Thyroid gland (tissue), 4 donors: Measurements from ENCODE around the gene HLCS. TPM values are rescaled to one million over a fixed set of nuclear protein-coding genes. Genes with fewer than 3 reads are reported as not detected.

Source experiments
- DNase-seq, 2 donors: peaks; one replicate each; pipeline ENCODE4 v3.0.0-alpha.2; 2019
- H3K27ac ChIP-seq, 3 donors: fragments of 200-600 bp; sonication (generic); 1 replicate in 2 of 3; 2 replicates in 1 of 3; pipeline ENCODE4 v1.5.1; 2016 to 2019; ENCODE audit warnings: mild to moderate bottlenecking in 1 of 3, moderate library complexity in 1 of 3
- H3K27me3 ChIP-seq: fragments of 200-600 bp; sonication (generic); one replicate; pipeline ENCODE4 v1.5.1; 2019
- H3K36me3 ChIP-seq, 2 donors: fragments of 200-600 bp; sonication (generic); one replicate each; pipeline ENCODE4 v1.5.1; 2016 to 2019
- H3K4me1 ChIP-seq, 2 donors: fragments of 200-600 bp; sonication (generic); one replicate each; pipeline ENCODE4 v1.5.1; 2017 to 2019
- H3K4me3 ChIP-seq, 3 donors: fragments of 200-600 bp; sonication (generic); replicated peaks in 1 of 3; 1 replicate in 2 of 3; 2 replicates in 1 of 3; pipeline ENCODE4 v1.5.1; 2016; ENCODE audit warnings: mild to moderate bottlenecking in 1 of 3
- H3K9me3 ChIP-seq: fragments of 200-600 bp; sonication (generic); one replicate; pipeline ENCODE4 v1.5.1; 2017
- CTCF ChIP-seq, 6 experiments: fragments of 200-600 bp in 3 of 6; fragments of 450-650 bp in 3 of 6; sonication (generic) in 3 of 6; IDR thresholded peaks; one replicate each; pipeline ENCODE4 v1.5.1; 2016 to 2019; ENCODE audit warnings: antibody characterized with exemption in 6 of 6, mild to moderate bottlenecking in 2 of 6, inconsistent platforms in 1 of 6, moderate library complexity in 1 of 6
- POLR2A ChIP-seq, 2 donors: fragments of 450-650 bp; IDR thresholded peaks; one replicate each; pipeline ENCODE4 v1.6.1; 2017; ENCODE audit warnings: antibody characterized with exemption in 2 of 2, mild to moderate bottlenecking in 2 of 2, moderate library complexity in 1 of 2
- WGBS, 2 donors: methylation state at CpG; one replicate each; pipeline ENCODE4 v1.1.5; 2017; 5-methylcytosine and 5-hydroxymethylcytosine counted together
- intact Hi-C: fragments of 100-400 bp; cut with DNase I; formaldehyde crosslinking; loops from one replicate; pipeline ENCODE4 v1.15.1; 2023
- total RNA-seq, 4 donors: library from RNA; depleted of rRNA; stranded (reverse); fragments of >200 nt; gene quantifications; one replicate each; pipeline ENCODE4 v1.2.3, GENCODE V29; 2016

The HLCS gene
- total RNA-seq, 4 donors from 2014 or later, result 34.2 to 70.7 (median 43.4) TPM

GRCh38 chr21:36846631-36847030, 119.8 kb downstream of the HLCS start:
- Histone ChIP-seq H3K9me3 (no peaks in the 10 kb centered on the region), H3K27ac (no peak overlapping the region), H3K27me3 (no peaks in the 10 kb centered on the region), H3K4me1 (no peaks in the 10 kb centered on the region), H3K4me3 (no peak overlapping the region), H3K36me3 (no peaks in the 10 kb centered on the region)
- intact Hi-C loops, result no loop called here
- no peak for TF ChIP-seq POLR2A (IDR thresholded peaks at IDR 0.05)
- no peak for TF ChIP-seq CTCF (IDR thresholded peaks at IDR 0.05)
- WGBS, 2 donors, result 63 to 71% methylated on average over 4 of the region's 4 CpGs
- no peak for DNase-seq

DNA sequence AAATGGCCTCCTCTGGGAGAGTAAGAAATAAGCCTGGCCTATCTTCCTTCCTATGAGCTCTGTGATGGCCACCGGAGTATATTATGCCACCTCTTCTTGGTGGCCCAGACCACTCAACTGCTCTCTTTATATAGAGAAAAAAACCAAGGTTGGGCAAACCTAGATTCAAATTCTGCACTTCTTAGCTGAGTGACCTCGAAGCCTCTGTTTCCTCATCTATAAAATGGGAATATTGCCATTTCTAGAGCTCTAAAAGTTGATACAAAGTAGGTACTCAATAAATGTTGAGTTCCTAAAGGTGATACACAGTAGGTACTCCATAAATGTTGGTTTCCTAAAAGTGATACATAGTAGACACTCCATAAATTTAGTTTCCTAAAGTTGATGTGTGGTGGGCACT, 120.7 kb downstream of the HLCS start:
- 96 to 98% methylated on average over 2 of the region's 2 CpGs for WGBS, 2 donors
- Histone ChIP-seq H3K36me3 (no peaks in the 10 kb centered on the region), H3K27ac (no peak overlapping the region), H3K9me3 (no peaks in the 10 kb centered on the region), H3K4me1 (no peaks in the 10 kb centered on the region), H3K27me3 (no peaks in the 10 kb centered on the region), H3K4me3 (no peak overlapping the region)
- intact Hi-C loops, result no loop called here
- DNase-seq, result no peak
- TF ChIP-seq POLR2A (IDR thresholded peaks at IDR 0.05) (no peak), CTCF (IDR thresholded peaks at IDR 0.05) (no peak)

- Histone ChIP-seq H3K9me3 (no peaks in the 10 kb centered on the region), H3K36me3 (no peaks in the 10 kb centered on the region), H3K4me1 (no peaks in the 10 kb centered on the region), H3K27me3 (no peaks in the 10 kb centered on the region), H3K27ac (no peak overlapping the region), H3K4me3 (no peak overlapping the region)
- 94 to 98% methylated on average over 10 of the region's 10 CpGs for WGBS, 2 donors
- no peak for DNase-seq
- TF ChIP-seq POLR2A (IDR thresholded peaks at IDR 0.05) (no peak), CTCF (IDR thresholded peaks at IDR 0.05) (no peak)
- intact Hi-C loops, result no loop called here
Measured at GRCh38 chr21:36845070-36845469, 121.4 kb downstream of the HLCS start.

- no peak overlapping the region for H3K27ac ChIP-seq
- 95 to 96% methylated on average over 3 of the region's 3 CpGs for WGBS, 2 donors
- H3K9me3 ChIP-seq, result no peaks in the 10 kb centered on the region
- DNase-seq, result no peak
- H3K4me1 ChIP-seq, result peaks cover 4 to 12% of the 10 kb centered on the region in 2 donors
- no peaks in the 10 kb centered on the region for H3K36me3 ChIP-seq
- H3K27me3 ChIP-seq, result no peaks in the 10 kb centered on the region
- no peak overlapping the region for H3K4me3 ChIP-seq
- intact Hi-C loops, result no loop called here
- no peak for TF ChIP-seq POLR2A (IDR thresholded peaks at IDR 0.05)
- TF ChIP-seq CTCF (IDR thresholded peaks at IDR 0.05), result no peak
Measured at GRCh38 chr21:36841866-36842265, 124.6 kb downstream of the HLCS start.

DNA sequence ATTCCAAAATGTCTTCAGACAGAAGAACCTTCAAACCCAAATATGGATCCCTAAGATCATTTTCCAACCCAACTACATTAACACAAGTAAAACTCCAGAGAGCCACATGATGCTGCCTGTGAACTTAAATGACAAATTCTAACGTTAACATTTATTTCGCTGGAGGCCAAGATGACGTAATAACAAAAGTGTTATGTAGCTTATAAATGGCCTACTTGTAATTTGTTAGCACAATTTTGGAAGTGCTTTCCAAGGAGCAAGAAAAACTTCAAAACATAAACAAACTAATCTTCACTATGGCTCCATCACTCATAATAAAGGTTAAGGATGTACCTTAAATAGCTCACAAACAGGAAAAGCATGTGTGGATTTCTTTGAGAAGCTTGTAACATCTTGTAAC, 126.7 kb downstream of the HLCS start:
- WGBS, 2 donors, result 85 to 90% methylated on average over 3 of the region's 3 CpGs
- H3K27ac ChIP-seq, result no peak overlapping the region
- no peaks in the 10 kb centered on the region for H3K9me3 ChIP-seq
- no peak for DNase-seq
- no peaks in the 10 kb centered on the region for H3K36me3 ChIP-seq
- intact Hi-C loops, result no loop called here
- no peaks in the 10 kb centered on the region for H3K27me3 ChIP-seq
- H3K4me1 ChIP-seq, result peaks cover 4 to 12% of the 10 kb centered on the region in 2 donors
- H3K4me3 ChIP-seq, result no peak overlapping the region
- TF ChIP-seq POLR2A (IDR thresholded peaks at IDR 0.05), result no peak
- no peak for TF ChIP-seq CTCF (IDR thresholded peaks at IDR 0.05)
